H9 (cell line): ENCODE data around the gene DNAJB6. TPM values are rescaled to one million over a fixed set of nuclear protein-coding genes. Genes with fewer than 3 reads are reported as not detected.

Experiments used
- DNase-seq: peaks from one replicate; pipeline ENCODE4 v3.0.0-alpha.2; 2017
- H2AFZ ChIP-seq: one replicate; pipeline ENCODE4 v1.6.1; 2013; ENCODE audit warnings: mild to moderate bottlenecking, low read length, control low read depth, moderate library complexity
- H2AK5ac ChIP-seq: 2 replicates; pipeline ENCODE4 v1.6.1; 2013; ENCODE audit warnings: low read length, control low read depth, mixed read lengths; ENCODE audit not compliant: insufficient read length
- H2BK120ac ChIP-seq: one replicate; pipeline ENCODE4 v1.6.1; 2013; ENCODE audit warnings: low read depth, mild to moderate bottlenecking, low read length, control low read depth, inconsistent platforms; ENCODE audit not compliant: poor library complexity, severe bottlenecking
- H2BK12ac ChIP-seq: 2 replicates; pipeline ENCODE4 v1.6.1; 2013; ENCODE audit warnings: low read length, control low read depth, mixed read lengths, low read depth; ENCODE audit not compliant: insufficient read length
- H2BK15ac ChIP-seq: 2 replicates; pipeline ENCODE4 v1.6.1; 2013; ENCODE audit warnings: low read depth, low read length, control low read depth
- H2BK20ac ChIP-seq: one replicate; pipeline ENCODE4 v1.6.1; 2013; ENCODE audit warnings: low read depth, mild to moderate bottlenecking, low read length, control low read depth, inconsistent platforms; ENCODE audit not compliant: poor library complexity, severe bottlenecking
- H2BK5ac ChIP-seq: 2 replicates; pipeline ENCODE4 v1.6.1; 2013; ENCODE audit warnings: low read length, control low read depth, mixed read lengths; ENCODE audit not compliant: insufficient read length
- H3K14ac ChIP-seq: 2 replicates; pipeline ENCODE4 v1.6.1; 2013; ENCODE audit warnings: low read length, control low read depth; ENCODE audit not compliant: insufficient read depth
- H3K18ac ChIP-seq: 2 replicates; pipeline ENCODE4 v1.6.1; 2013; ENCODE audit warnings: low read depth, mild to moderate bottlenecking, mixed read lengths, low read length, control low read depth; ENCODE audit not compliant: insufficient read length
- H3K23ac ChIP-seq: 2 replicates; pipeline ENCODE4 v1.6.1; 2013; ENCODE audit warnings: low read length, control low read depth, mixed read lengths, low read depth; ENCODE audit not compliant: insufficient read length
- H3K23me2 ChIP-seq: 2 replicates; pipeline ENCODE4 v1.6.1; 2013; ENCODE audit warnings: low read depth, mild to moderate bottlenecking, mixed read lengths, low read length, control low read depth; ENCODE audit not compliant: insufficient read length, poor library complexity, severe bottlenecking
- H3K27ac ChIP-seq: 2 replicates; pipeline ENCODE4 v1.5.1; 2013; ENCODE audit warnings: low read length, control low read depth, mixed read lengths, low read depth; ENCODE audit not compliant: insufficient read length
- H3K27me3 ChIP-seq: 2 replicates; pipeline ENCODE4 v1.6.1; 2013; ENCODE audit warnings: low read length, control low read depth, inconsistent platforms; ENCODE audit not compliant: insufficient read depth
- H3K4ac ChIP-seq: 2 replicates; pipeline ENCODE4 v1.6.1; 2013; ENCODE audit warnings: low read depth, mild to moderate bottlenecking, control low read depth, inconsistent platforms, low read length, moderate library complexity
- H3K4me1 ChIP-seq: 2 replicates; pipeline ENCODE4 v1.6.1; 2013; ENCODE audit warnings: low read length, control low read depth, inconsistent platforms; ENCODE audit not compliant: insufficient read depth
- H3K4me2 ChIP-seq: 2 replicates; pipeline ENCODE4 v1.6.1; 2013; ENCODE audit warnings: low read length, control low read depth, mixed read lengths; ENCODE audit not compliant: insufficient read length, insufficient read depth
- H3K56ac ChIP-seq: 2 replicates; pipeline ENCODE4 v1.6.1; 2013; ENCODE audit warnings: low read depth, mild to moderate bottlenecking, mixed read lengths, low read length, control low read depth; ENCODE audit not compliant: insufficient read length
- H3K79me1 ChIP-seq: 2 replicates; pipeline ENCODE4 v1.6.1; 2013; ENCODE audit warnings: low read depth, mild to moderate bottlenecking, moderate library complexity, low read length, control low read depth, inconsistent platforms; ENCODE audit not compliant: insufficient read depth, poor library complexity, severe bottlenecking
- H3K79me2 ChIP-seq: 2 replicates; pipeline ENCODE4 v1.6.1; 2013; ENCODE audit warnings: low read length, control low read depth, inconsistent platforms; ENCODE audit not compliant: insufficient read depth
- H3K9ac ChIP-seq: 2 replicates; pipeline ENCODE4 v1.6.1; 2013; ENCODE audit warnings: low read length, control low read depth, mixed read lengths; ENCODE audit not compliant: insufficient read length; ENCODE audit errors: extremely low read depth
- H3K9me3 ChIP-seq: one replicate; pipeline ENCODE4 v1.6.1; 2013; ENCODE audit warnings: low read depth, low read length, inconsistent platforms; ENCODE audit not compliant: control insufficient read depth
- H3T11ph ChIP-seq: one replicate; pipeline ENCODE4 v1.6.1; 2013; ENCODE audit warnings: mild to moderate bottlenecking, low read length, control low read depth, inconsistent platforms
- H4K20me1 ChIP-seq: one replicate; pipeline ENCODE4 v1.6.1; 2013; ENCODE audit not compliant: control insufficient read depth, insufficient read length, insufficient read depth
- H4K5ac ChIP-seq: 2 replicates; pipeline ENCODE4 v1.6.1; 2013; ENCODE audit warnings: low read depth, mild to moderate bottlenecking, mixed read lengths, low read length, control low read depth; ENCODE audit not compliant: insufficient read length
- H4K8ac ChIP-seq: replicated peaks from 2 replicates; pipeline ENCODE4 v1.6.1; 2013; ENCODE audit warnings: low read length, control low read depth, mixed read lengths, low read depth; ENCODE audit not compliant: insufficient read length
- H4K91ac ChIP-seq: 2 replicates; pipeline ENCODE4 v1.6.1; 2013; ENCODE audit warnings: low read depth, mild to moderate bottlenecking, moderate library complexity, mixed read lengths, low read length, control low read depth; ENCODE audit not compliant: insufficient read length
- H3K27ac Mint-ChIP-seq, 3 experiments: 2 replicates in 2 of 3; 3 replicates in 1 of 3; pipeline ENCODE4 v1.8.0; 2020 to 2021; ENCODE audit warnings: mixed read lengths in 3 of 3, mild to moderate bottlenecking in 1 of 3, moderate library complexity in 1 of 3
- H3K27me3 Mint-ChIP-seq: 2 replicates; pipeline ENCODE4 v1.8.0; 2021; ENCODE audit warnings: low read depth, mild to moderate bottlenecking, moderate library complexity, mixed read lengths
- H3K36me3 Mint-ChIP-seq, 3 experiments: 2 replicates in 2 of 3; 3 replicates in 1 of 3; pipeline ENCODE4 v1.8.0; 2020 to 2021; ENCODE audit warnings: low read depth in 3 of 3, mixed read lengths in 3 of 3; ENCODE audit not compliant: insufficient read depth in 1 of 3
- H3K4me1 Mint-ChIP-seq, 2 experiments: 2 replicates each; pipeline ENCODE4 v1.8.0; 2020; ENCODE audit warnings: mixed read lengths in 2 of 2
- H3K4me3 Mint-ChIP-seq, 2 experiments: 2 replicates in 1 of 2; 3 replicates in 1 of 2; pipeline ENCODE4 v1.8.0; 2020 to 2021; ENCODE audit warnings: mild to moderate bottlenecking in 2 of 2, mixed read lengths in 2 of 2, moderate library complexity in 1 of 2
- H3K9me3 Mint-ChIP-seq, 2 experiments: 2 replicates in 1 of 2; 3 replicates in 1 of 2; pipeline ENCODE4 v1.8.0; 2020; ENCODE audit warnings: mild to moderate bottlenecking in 2 of 2, mixed read lengths in 2 of 2, moderate library complexity in 1 of 2
- CTCF ChIP-seq: fragments of 200-600 bp; sonication (generic); conservative IDR thresholded peaks from 3 replicates; pipeline ENCODE4 v1.8.0; 2021; ENCODE audit warnings: antibody characterized with exemption, mild to moderate bottlenecking
- WGBS: extraction: QIAGEN DNeasy Blood & Tissue Kit; methylation state at CpG from one replicate; pipeline ENCODE4 v1.1.7; 2013; ENCODE audit warnings: missing lambda C conversion rate, low lambda C conversion rate, mixed read lengths; ENCODE audit not compliant: insufficient read length; ENCODE audit errors: extremely low coverage; 5-methylcytosine and 5-hydroxymethylcytosine counted together
- total RNA-seq: library from RNA; stranded (reverse); gene quantifications from 2 replicates; pipeline ENCODE4 v1.2.1, GENCODE V29; 2021

The DNAJB6 gene
- total RNA-seq, 1 experiment from 2014 or later, result 215 TPM

- H3K14ac ChIP-seq, result no peak overlapping the region
- no peak overlapping the region for H3K9ac ChIP-seq
- H2BK5ac ChIP-seq, result no peak overlapping the region
- WGBS, result no CpG with 5 or more reads among the region's 6 CpGs
- H4K20me1 ChIP-seq, result no peaks in the 10 kb centered on the region
- no peaks in the 10 kb centered on the region for H3K9me3 Mint-ChIP-seq
- no peak overlapping the region for H3K4me3 Mint-ChIP-seq
- no peak overlapping the region for H2BK15ac ChIP-seq
- no peak overlapping the region for H2BK12ac ChIP-seq
- H3K27me3 Mint-ChIP-seq, result no peaks in the 10 kb centered on the region
- peaks cover 55 to 89% (median 85%) of the 10 kb centered on the region in 3 experiments; a peak in 6 of 7 replicates for H3K36me3 Mint-ChIP-seq
- peaks cover 6% of the 10 kb centered on the region for H3K79me1 ChIP-seq
- H3K56ac ChIP-seq, result no peak overlapping the region
- H3K18ac ChIP-seq, result no peak overlapping the region
- H3K23me2 ChIP-seq, result no peaks in the 10 kb centered on the region
- H4K91ac ChIP-seq, result no peak overlapping the region
- H3K4me1 ChIP-seq, result peaks cover 2% of the 10 kb centered on the region
- H3K27ac ChIP-seq, result no peak overlapping the region
- H4K5ac ChIP-seq, result no peak overlapping the region
- H3K27ac Mint-ChIP-seq, result no peak overlapping the region
- TF ChIP-seq CTCF, result no peak
- no peak overlapping the region for H2BK20ac ChIP-seq
- H3K4ac ChIP-seq, result no peak overlapping the region
- H3K23ac ChIP-seq, result no peak overlapping the region
- H3K4me1 Mint-ChIP-seq, result peaks cover 23 to 33% of the 10 kb centered on the region in 2 experiments
- no peak overlapping the region for H2AK5ac ChIP-seq
- H2BK120ac ChIP-seq, result no peak overlapping the region
- H3K9me3 ChIP-seq, result no peaks in the 10 kb centered on the region
- H3T11ph ChIP-seq, result no peak overlapping the region
- H3K4me2 ChIP-seq, result no peak overlapping the region
- DNase-seq, result no peak
- no peaks in the 10 kb centered on the region for H3K27me3 ChIP-seq
- peaks cover 84% of the 10 kb centered on the region for H3K79me2 ChIP-seq
- H4K8ac ChIP-seq, result no peak overlapping the region
- H2AFZ ChIP-seq, result no peak overlapping the region
Observed at GRCh38 chr7:157361537-157361936, 24.7 kb downstream of the DNAJB6 start.
